ENCODE measurements around the gene WDR18.

DNA sequence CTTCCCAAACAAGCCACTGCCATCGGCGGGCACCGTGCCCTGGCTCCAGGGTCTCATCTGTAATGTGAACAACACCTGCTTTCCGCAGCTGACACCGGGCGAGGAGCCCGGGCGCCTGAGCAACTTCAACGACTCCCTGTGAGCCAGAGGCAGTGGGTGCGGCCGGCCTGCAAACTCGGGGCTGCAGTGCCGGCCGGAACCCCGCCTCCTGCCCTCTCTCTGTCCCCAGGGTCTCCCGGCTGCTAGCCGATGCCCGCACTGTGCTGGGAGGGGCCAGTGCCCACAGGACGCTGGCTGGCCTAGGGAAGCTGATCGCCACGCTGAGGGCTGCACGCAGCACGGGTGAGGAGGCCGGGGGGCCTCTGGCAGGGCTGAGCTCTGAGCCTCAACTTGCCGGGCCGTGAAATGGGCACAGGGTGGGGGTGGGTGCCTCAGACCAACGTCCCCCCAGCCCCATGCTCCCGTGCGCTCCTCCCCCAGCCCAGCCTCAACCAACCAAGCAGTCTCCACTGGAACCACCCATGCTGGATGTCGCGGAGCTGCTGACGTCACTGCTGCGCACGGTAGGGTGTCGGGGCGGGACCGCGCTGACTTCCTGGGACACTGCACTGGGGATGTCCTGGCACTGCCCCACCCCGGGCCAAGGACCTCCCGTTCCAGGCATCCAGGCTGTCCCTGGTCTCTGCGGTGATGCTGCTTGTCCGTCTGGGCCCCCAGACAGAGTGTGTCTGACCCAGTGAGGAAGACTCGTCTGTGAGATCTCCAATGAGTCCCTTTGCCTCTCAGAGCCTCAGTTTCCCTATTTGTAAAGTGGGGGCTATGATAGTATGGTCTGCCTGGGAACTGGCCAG is 57.9 kb downstream of the WDR18 start:
- TF ChIP-seq, protein P1, sequence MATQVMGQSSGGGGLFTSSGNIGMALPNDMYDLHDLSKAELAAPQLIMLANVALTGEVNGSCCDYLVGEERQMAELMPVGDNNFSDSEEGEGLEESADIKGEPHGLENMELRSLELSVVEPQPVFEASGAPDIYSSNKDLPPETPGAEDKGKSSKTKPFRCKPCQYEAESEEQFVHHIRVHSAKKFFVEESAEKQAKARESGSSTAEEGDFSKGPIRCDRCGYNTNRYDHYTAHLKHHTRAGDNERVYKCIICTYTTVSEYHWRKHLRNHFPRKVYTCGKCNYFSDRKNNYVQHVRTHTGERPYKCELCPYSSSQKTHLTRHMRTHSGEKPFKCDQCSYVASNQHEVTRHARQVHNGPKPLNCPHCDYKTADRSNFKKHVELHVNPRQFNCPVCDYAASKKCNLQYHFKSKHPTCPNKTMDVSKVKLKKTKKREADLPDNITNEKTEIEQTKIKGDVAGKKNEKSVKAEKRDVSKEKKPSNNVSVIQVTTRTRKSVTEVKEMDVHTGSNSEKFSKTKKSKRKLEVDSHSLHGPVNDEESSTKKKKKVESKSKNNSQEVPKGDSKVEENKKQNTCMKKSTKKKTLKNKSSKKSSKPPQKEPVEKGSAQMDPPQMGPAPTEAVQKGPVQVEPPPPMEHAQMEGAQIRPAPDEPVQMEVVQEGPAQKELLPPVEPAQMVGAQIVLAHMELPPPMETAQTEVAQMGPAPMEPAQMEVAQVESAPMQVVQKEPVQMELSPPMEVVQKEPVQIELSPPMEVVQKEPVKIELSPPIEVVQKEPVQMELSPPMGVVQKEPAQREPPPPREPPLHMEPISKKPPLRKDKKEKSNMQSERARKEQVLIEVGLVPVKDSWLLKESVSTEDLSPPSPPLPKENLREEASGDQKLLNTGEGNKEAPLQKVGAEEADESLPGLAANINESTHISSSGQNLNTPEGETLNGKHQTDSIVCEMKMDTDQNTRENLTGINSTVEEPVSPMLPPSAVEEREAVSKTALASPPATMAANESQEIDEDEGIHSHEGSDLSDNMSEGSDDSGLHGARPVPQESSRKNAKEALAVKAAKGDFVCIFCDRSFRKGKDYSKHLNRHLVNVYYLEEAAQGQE (IDR thresholded peaks at IDR 0.05; ENCODE audit: insufficient read depth in 1 of 2, low read depth in 2 of 2, low read length in 2 of 2), result no peak
- TF ChIP-seq POLR2AphosphoS5 (IDR thresholded peaks at IDR 0.05; ENCODE audit: low read depth, low read length), result no peak
